Upper lobe of left lung (tissue), 6 donors: Measurements from ENCODE around the gene JSRP1. TPM values are rescaled to one million over a fixed set of nuclear protein-coding genes. Genes with fewer than 3 reads are reported as not detected.

Experiments
- ATAC-seq, 2 donors: fragments of 200-7000 bp; cut with Tn5 transposase; one replicate each; pipeline ENCODE4 v1.9.1; 2022; ENCODE audit warnings: mild to moderate bottlenecking in 2 of 2, moderate library complexity in 2 of 2; ENCODE audit not compliant: low FRiP score in 2 of 2
- DNase-seq, 2 donors: peaks; one replicate each; pipeline ENCODE4 v3.0.0-alpha.2; 2019 to 2020
- H3K27ac ChIP-seq, 4 donors: fragments of 200-600 bp; sonication (generic); one replicate each; pipeline ENCODE4 v1.5.1; 2016 to 2019
- H3K27me3 ChIP-seq, 4 donors: fragments of 200-600 bp; sonication (generic); one replicate each; pipeline ENCODE4 v1.5.1; 2017 to 2019
- H3K36me3 ChIP-seq, 4 donors: fragments of 200-600 bp; sonication (generic); one replicate each; pipeline ENCODE4 v1.5.1; 2016 to 2019
- H3K4me1 ChIP-seq, 4 donors: fragments of 200-600 bp; sonication (generic); one replicate each; pipeline ENCODE4 v1.5.1; 2018 to 2019
- H3K4me3 ChIP-seq, 4 donors: fragments of 200-600 bp; sonication (generic); one replicate each; pipeline ENCODE4 v1.5.1; 2017 to 2019; ENCODE audit warnings: mild to moderate bottlenecking in 2 of 4, moderate library complexity in 1 of 4
- H3K9me3 ChIP-seq, 4 donors: fragments of 200-600 bp; sonication (generic); one replicate each; pipeline ENCODE4 v1.5.1; 2018 to 2019
- EP300 ChIP-seq, 4 donors: sonication (generic); formaldehyde crosslinking; IDR thresholded peaks; one replicate each; pipeline ENCODE4 v1.5.1; 2017; ENCODE audit warnings: antibody characterized with exemption in 4 of 4, control low read depth in 2 of 4
- POLR2A ChIP-seq, 4 donors: fragments of 450-650 bp; IDR thresholded peaks; one replicate each; pipeline ENCODE4 v1.5.1; 2016 to 2017; ENCODE audit warnings: antibody characterized with exemption in 4 of 4, mild to moderate bottlenecking in 2 of 4
- POLR2AphosphoS5 ChIP-seq, 2 donors: sonication (generic); formaldehyde crosslinking; IDR thresholded peaks; one replicate each; pipeline ENCODE4 v1.5.1; 2017; ENCODE audit warnings: antibody characterized with exemption in 2 of 2
- WGBS, 2 donors: methylation state at CpG; one replicate each; pipeline ENCODE4 v1.1.5; 2017 to 2018; 5-methylcytosine and 5-hydroxymethylcytosine counted together
- total RNA-seq, 6 donors: library from RNA; depleted of rRNA in 4 of 6; stranded (reverse); fragments of >200 nt in 4 of 6; gene quantifications; one replicate each; pipeline versions ENCODE4 v1.1.0 to v1.2.1, GENCODE V29; 2016 to 2021
- TF ChIP-seq, protein P1 (sequence below), 6 experiments: fragments of 450-650 bp in 4 of 6; fragments of 200-600 bp in 2 of 6; sonication (generic) in 2 of 6; IDR thresholded peaks; one replicate each; pipeline ENCODE4 v1.5.1; 2016 to 2019; ENCODE audit warnings: antibody characterized with exemption in 6 of 6
- donor health status: DM: no; HTN: no; CAD: no; lungs with moderate emphysema.
- donor health status: DM: no; HTN: yes; CAD: no; lungs with severe emphysema.

JSRP1 gene, protein sequence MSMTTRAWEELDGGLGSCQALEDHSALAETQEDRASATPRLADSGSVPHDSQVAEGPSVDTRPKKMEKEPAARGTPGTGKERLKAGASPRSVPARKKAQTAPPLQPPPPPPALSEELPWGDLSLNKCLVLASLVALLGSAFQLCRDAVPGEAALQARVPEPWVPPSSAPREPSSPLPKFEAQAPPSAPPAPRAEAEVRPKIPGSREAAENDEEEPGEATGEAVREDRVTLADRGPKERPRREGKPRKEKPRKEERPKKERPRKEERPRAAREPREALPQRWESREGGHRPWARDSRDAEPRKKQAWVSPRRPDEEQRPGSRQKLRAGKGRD
- total RNA-seq = 1 to 10 TPM in 3 of 6 donors, not detected in 3; 1.2 to 3.7 (median 1.7) TPM

DNA sequence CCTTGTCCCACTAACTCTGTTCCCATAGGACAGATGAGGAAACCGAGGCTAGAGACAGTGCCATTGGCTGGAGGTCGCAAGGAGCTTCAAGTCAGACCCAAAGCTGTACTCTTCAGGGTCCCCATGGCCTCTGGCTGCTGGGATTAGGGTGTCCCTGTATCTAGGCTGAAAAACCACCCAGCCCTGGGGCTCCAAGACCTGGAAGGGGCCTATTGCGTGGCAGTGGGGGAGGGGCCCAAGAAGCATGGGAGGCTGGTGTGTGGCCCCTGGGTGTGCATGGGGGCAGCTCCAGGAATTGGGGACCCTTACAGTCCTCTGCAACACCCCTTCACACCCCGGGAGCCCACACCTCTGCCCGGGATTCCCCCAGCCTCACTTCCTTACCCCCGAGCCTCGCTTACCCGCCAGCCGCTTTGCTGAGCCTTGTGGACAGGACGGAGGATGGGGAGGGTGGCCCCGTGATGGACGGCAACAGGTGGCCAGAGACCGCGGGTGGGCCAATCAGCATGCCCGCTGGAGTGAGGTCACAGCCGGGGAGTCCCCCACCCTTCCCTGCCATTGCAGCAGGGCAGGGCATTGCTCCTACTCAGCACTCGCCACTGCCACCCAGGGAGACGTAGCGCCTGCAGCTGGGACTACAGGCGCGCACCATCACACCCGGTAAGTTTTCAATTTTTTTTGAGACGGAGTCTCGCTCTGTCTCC is at the start of gene JSRP1:
Gene JSRP1, minus strand, starts transcription at position 436 of the 704 bp plus-strand sequence. CDS start 1,103 bp downstream, outside the sequence.
- peaks cover 25 to 30% (median 25%) of the 10 kb centered on the region in 4 donors for H3K4me1 ChIP-seq
- no peak within 1 kb of the TSS for H3K27ac ChIP-seq
- no peaks in the 10 kb centered on the region for H3K36me3 ChIP-seq
- TF ChIP-seq, protein P1, sequence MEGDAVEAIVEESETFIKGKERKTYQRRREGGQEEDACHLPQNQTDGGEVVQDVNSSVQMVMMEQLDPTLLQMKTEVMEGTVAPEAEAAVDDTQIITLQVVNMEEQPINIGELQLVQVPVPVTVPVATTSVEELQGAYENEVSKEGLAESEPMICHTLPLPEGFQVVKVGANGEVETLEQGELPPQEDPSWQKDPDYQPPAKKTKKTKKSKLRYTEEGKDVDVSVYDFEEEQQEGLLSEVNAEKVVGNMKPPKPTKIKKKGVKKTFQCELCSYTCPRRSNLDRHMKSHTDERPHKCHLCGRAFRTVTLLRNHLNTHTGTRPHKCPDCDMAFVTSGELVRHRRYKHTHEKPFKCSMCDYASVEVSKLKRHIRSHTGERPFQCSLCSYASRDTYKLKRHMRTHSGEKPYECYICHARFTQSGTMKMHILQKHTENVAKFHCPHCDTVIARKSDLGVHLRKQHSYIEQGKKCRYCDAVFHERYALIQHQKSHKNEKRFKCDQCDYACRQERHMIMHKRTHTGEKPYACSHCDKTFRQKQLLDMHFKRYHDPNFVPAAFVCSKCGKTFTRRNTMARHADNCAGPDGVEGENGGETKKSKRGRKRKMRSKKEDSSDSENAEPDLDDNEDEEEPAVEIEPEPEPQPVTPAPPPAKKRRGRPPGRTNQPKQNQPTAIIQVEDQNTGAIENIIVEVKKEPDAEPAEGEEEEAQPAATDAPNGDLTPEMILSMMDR (IDR thresholded peaks at IDR 0.05) = no peak
- TF ChIP-seq POLR2A (IDR thresholded peaks at IDR 0.05) (no peak), EP300 (IDR thresholded peaks at IDR 0.05) (no peak), POLR2AphosphoS5 (IDR thresholded peaks at IDR 0.05) (no peak)
- WGBS, 2 donors = 78 to 85% methylated on average over 17 to 23 of the region's 24 CpGs
- no peak for ATAC-seq
- H3K27me3 ChIP-seq = peaks cover 0 to 31% (median 23%) of the 10 kb centered on the region in 4 donors
- peak in 1 of 2 donors; percentile 75 for DNase-seq
- no peaks in the 10 kb centered on the region for H3K9me3 ChIP-seq
- no peak within 1 kb of the TSS for H3K4me3 ChIP-seq

DNA sequence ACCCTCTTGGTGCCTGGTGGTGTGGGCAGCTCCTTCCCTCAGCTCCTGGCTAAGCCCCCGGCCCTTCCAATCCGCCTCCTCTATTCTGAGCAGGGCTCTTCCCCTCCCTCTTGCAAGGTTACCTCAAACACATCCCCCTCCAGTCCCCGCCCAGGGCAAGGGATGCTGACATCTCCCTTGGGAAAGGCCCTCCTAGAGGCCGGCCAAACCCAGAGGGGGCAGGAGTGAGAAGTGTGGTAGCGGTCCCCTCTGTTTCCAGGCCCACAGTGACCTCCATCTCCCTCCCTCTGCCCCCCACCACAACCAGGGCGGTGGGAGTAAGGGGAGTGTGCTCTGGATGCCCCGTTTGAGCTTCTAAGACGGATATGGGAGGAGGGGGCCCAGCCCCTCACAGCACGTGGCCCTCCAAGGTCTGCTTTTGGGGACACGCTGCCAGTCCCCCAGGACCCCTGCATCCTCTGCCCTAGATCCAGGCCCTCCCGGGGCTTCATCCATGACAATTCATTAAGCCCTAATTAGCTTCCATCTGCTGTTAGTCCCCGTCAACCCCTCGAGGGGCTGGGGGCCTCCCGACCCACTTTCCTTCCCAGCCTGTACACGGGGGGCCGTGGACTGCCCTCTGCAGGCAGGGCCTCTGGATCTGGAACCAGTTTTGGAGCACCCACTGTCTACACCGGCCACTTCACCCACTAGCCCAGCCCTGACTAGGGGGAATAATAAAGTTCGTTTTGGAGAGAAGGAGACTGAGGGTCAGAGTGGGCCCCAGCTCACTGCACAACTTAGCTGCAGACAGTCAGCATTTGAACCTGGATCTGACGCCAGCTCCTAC is 49.4 kb upstream of the JSRP1 start:
- H3K4me1 ChIP-seq = peaks cover 5 to 22% (median 15%) of the 10 kb centered on the region in 4 donors
- H3K27me3 ChIP-seq = peaks cover 2 to 36% (median 24%) of the 10 kb centered on the region in 4 donors
- no peaks in the 10 kb centered on the region for H3K9me3 ChIP-seq
- ATAC-seq (no peak), DNase-seq (no peak)
- no peak overlapping the region for H3K27ac ChIP-seq
- H3K36me3 ChIP-seq = no peaks in the 10 kb centered on the region
- no peak for TF ChIP-seq POLR2AphosphoS5 (IDR thresholded peaks at IDR 0.05)
- TF ChIP-seq POLR2A (IDR thresholded peaks at IDR 0.05) = no peak
- WGBS, 2 donors = 68 to 74% methylated on average over 16 to 19 of the region's 19 CpGs
- H3K4me3 ChIP-seq = no peak overlapping the region

DNA sequence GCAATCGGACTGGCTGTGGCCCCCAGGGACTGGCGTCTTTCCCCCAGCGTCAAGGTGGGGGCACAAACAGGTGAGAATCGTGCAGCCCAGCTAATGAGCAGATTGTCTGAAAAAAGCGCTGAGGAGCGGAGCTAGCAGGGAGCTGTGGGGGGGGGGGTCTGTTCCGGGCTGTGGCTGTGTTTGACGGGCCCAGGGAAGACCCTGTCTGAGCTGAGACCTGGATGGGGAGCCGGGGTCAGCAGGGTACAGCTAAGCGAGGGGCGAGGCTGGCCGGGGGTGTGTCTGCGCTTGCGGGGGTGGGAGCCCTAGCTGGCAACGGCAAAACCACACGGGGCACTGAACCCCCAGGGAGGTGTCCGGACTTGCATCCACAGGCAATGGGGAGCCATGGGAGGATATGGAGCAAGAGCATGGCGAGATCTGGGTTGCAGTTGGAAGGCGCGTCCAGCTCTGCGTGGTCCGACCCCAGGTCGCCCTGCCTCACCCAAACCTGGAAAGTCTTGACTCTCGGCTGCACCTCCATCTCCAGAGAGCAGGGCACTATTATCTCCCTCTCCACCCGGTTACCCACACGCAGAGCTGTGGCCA is 47.1 kb upstream of the JSRP1 start:
- ATAC-seq (no peak), DNase-seq (no peak)
- Histone ChIP-seq H3K9me3 (no peaks in the 10 kb centered on the region), H3K4me1 (peaks cover 5 to 19% (median 13%) of the 10 kb centered on the region in 4 donors), H3K4me3 (no peak overlapping the region), H3K27me3 (peaks cover 2 to 35% (median 17%) of the 10 kb centered on the region in 4 donors), H3K27ac (no peak overlapping the region), H3K36me3 (no peaks in the 10 kb centered on the region)
- no peak for TF ChIP-seq EP300 (IDR thresholded peaks at IDR 0.05)
- TF ChIP-seq, protein P1 (IDR thresholded peaks at IDR 0.05) = no peak
- no peak for TF ChIP-seq POLR2AphosphoS5 (IDR thresholded peaks at IDR 0.05)
- TF ChIP-seq POLR2A (IDR thresholded peaks at IDR 0.05) = no peak
- WGBS, 2 donors = 68 to 72% methylated on average over 25 to 26 of the region's 26 CpGs

DNA sequence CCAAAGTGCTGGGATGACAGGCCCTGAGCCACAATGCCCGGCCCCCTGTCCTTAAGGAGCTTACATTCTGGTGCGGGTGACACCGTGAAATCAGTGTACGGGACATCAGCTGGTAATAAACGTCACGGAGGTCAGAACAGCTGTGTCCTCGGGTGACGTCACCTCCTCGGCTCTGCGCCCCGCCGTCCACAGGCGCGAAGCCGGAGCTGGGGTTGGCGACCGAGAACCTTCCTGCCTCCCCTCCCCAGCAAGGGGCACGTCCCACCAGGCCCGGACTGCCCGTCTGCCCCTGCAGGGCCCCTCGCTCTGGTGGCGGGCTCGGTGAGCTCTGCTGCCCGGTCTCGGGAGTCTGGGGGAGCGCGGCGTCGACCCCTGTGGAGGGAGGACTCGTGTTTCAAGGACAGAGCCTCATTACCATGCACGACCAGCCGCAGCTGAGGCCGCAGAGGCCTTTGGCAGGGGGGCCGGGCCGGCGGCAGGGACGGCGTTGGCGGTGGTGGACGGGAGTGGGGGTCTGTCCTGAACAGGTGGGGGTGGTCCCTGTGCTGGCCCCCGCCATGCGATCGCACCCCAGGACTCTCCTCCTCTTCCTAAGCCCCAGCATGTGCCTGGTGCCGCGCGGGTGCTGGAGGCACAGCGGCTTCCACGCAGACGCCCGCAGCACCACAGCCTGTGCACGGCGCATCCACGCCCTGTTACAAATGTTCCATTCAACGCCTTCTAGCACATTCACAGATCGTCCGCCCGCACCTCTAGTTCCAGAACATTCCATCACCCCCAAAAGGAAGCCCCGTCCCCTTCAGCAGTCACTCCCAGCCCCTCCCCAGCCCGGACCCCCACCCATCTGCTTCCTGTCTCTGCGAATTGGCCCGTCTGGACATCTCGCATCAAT is 46.3 kb upstream of the JSRP1 start:
- DNase-seq (peak; percentile 49 to 87), ATAC-seq (peak in 1 of 2 donors; percentile 64)
- peaks cover 2 to 29% (median 14%) of the 10 kb centered on the region in 4 donors for H3K27me3 ChIP-seq
- no peak for TF ChIP-seq EP300 (IDR thresholded peaks at IDR 0.05)
- TF ChIP-seq, protein P1 (IDR thresholded peaks at IDR 0.05) = no peak
- no peak for TF ChIP-seq POLR2AphosphoS5 (IDR thresholded peaks at IDR 0.05)
- no peaks in the 10 kb centered on the region for H3K9me3 ChIP-seq
- 15 to 16% methylated on average over 25 to 38 of the region's 62 CpGs for WGBS, 2 donors
- no peak overlapping the region for H3K27ac ChIP-seq
- peaks cover 5 to 13% (median 10%) of the 10 kb centered on the region in 4 donors for H3K4me1 ChIP-seq
- peak overlapping the region in 1 of 4 donors; percentile 11 for H3K4me3 ChIP-seq
- no peaks in the 10 kb centered on the region for H3K36me3 ChIP-seq
